GM21786 (cell line): ENCODE measurements around the gene DHPS.
"Not testable (repeated sequence)": the region's sequence is repeated elsewhere in the genome, so short reads cannot be mapped to it uniquely, and the experiment has no call there.

Experiments
- ATAC-seq: cut with Tn5 transposase; IDR thresholded peaks from one replicate; pipeline ENCODE4 v1.9.1; 2021; ENCODE audit not compliant: unreplicated experiment

DHPS gene

DNA sequence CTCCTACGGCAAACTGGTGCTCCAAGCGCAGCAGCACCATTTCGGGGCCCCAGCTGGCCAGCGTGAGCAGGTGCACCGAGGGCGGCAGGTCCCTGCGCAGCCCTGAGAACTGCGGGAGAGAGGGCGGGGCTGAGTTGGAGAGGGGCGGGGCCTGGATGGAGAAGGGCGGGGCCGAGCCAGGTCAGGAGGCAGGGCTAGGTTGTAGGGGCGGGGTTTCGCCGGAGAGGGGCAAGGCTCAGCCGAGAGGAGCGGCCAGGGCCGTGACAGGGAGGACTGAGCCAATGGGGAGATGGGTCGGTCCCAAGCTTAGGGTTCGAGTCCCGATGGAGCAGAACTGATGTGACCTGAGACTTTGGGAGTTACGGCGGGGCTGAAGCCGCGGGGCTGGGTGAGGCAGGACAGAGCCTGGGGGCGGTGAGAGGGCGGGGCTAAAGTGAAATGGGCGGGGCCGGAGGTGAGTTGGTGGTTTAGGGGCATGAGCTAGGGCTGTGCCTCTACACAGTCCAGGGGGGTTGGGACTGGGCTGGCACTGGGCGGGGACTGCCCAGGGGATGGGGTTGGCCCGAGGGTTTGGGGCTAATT is 34.1 kb downstream of the DHPS start:
- no peak for ATAC-seq

DNA sequence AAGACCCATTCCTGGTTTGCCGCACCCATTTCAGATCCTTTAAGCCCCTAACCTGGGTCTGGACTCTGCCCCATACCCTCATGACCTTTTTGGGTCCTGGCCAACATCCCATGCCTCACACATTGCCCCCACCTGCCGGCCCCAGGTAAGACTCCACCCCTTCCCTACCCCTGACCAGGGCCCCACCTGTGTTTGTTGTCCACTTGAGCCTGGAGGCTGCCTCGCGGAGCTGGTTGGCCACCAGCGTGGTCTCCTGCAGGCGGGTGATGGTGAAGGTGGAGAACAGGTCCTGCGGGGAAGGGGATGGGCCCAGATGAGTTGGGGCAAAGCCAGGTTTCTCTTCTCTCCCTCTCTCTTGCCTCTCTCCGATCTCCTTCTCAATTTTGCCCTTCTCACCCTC is 34.6 kb downstream of the DHPS start:
- no peak for ATAC-seq

GRCh38 chr19:12646551-12646950 is 35.1 kb downstream of the DHPS start:
- ATAC-seq: no peak

DNA sequence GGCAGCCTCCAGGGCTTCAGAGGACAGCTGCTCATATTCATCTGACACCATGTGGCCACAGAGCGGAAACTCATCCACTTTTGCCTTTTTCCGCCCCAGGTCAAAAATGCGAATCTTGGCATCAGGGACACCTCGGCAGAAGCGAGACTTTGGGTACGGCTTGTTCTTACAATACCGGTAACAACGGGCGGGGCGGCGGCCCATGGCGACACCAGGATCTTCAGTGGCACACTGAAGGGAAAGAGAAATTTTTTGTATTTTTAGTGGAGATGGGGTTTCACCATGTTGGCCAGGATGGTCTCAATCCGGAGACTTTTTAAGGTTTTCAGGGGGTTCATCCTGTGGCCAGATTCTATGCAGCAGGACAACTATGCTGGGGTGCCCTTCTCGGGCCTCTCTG is 38.0 kb downstream of the DHPS start:
- not testable (repeated sequence) for ATAC-seq

DNA sequence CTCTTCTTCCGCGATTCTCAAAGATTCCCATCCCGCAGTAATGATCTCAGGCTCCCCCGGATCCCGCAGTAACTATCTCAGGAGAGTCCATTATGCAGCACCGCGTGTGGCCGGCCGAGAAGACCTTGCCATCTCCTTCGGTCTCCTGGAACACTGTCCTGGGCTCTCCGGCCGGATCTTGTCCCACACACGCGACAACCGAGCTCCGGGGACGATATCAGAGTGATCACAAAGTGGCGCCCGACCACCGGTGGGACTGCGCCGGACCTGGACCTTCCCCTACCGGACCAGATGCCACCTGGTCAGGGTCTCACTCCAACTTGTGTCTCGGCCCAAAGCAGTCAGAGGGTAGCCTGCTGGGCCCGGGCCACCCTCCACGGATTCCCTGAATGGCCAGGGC is 39.2 kb downstream of the DHPS start:
- ATAC-seq: no peak

GRCh38 chr19:12641456-12641855 is 40.2 kb downstream of the DHPS start:
- ATAC-seq: no peak

DNA sequence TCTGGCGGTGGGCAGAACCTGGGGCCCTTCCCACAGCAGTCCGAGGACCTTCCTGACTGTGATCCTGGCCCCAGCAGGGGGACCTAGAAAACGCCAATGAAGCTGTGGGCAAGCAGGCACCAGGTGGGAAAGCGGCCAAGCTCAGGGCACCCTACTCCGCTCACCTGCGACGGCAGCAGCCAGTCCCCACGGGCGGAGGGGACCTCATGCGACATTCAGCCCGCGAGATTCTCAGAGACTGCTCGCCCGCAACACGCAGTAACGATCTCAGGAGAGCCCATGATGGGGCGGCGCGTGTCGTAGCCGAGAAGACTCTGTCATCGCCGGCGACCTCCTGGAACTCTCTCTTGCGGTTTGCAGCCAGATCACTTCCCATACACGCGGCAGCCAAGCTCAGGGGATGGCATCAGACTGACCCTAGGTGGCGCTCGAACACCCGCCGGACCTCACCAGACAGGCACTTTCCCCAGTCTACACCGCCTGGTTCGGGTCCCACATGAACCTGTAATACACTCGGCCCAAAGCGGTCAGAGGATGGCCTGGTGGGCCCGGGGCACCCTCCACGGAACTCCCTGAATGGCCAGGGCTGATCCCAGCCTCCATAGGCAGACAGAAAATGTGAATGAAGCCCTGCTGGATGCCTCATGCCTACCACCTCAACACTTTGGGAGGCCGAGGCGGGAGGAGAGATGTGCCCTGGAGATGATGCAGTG is 41.6 kb downstream of the DHPS start:
- ATAC-seq: no peak

GRCh38 chr19:12638611-12639182 is 43.0 kb downstream of the DHPS start:
- no peak for ATAC-seq

DNA sequence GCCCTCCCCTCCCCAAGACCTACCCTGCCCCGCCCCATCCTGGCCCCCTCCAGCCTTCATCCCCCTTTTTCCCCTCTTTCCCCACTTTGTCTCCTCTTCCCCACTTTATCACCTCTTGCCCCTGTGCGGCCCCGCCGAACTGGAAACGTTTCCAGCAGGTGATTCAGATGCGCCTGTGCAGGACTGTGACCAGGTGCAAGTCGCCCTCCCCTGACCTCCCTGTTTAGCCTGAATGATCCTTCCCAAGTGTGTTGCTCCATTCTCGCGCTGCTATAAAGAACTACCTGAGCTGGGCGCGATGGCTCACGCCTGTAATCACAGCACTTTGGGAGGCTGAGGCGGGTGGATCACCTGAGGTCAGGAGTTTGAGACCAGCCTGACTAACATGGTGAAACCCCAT is 45.0 kb downstream of the DHPS start:
- no peak for ATAC-seq

GRCh38 chr19:12629215-12629614 is 52.5 kb downstream of the DHPS start:
- ATAC-seq: no peak

DNA sequence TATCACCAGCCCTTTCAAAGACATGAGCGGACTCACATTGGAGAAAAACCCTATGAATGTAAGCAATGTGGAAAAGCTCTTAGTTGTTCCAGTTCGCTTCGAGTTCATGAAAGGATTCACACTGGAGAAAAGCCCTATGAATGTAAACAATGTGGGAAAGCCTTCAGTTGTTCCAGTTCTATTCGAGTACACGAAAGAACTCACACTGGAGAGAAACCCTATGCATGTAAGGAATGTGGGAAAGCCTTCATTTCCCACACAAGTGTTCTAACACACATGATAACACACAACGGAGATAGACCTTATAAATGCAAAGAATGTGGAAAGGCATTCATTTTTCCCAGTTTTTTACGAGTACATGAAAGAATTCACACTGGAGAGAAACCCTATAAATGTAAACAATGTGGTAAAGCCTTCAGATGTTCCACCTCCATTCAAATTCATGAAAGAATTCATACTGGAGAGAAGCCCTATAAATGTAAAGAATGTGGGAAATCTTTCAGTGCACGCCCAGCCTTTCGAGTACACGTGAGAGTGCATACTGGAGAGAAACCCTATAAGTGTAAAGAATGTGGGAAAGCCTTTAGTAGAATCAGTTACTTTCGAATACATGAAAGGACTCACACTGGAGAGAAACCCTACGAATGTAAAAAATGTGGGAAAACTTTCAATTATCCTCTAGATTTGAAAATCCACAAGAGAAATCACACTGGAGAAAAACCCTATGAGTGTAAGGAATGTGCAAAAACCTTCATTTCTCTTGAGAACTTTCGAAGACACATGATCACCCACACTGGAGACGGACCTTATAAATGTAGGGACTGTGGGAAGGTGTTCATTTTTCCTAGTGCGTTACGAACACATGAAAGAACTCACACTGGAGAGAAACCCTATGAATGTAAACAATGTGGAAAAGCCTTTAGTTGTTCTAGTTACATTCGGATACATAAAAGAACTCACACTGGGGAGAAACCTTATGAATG is 53.3 kb downstream of the DHPS start:
- ATAC-seq: no peak

GRCh38 chr19:12626958-12627357 is 54.7 kb downstream of the DHPS start:
- ATAC-seq: no peak
